Measurements from ENCODE around the gene COG4. TPM values are rescaled to one million over a fixed set of nuclear protein-coding genes. Genes with fewer than 3 reads are reported as not detected.

The COG4 gene
- total RNA-seq, 1 experiment from 2014 or later = 54.2 TPM

DNA sequence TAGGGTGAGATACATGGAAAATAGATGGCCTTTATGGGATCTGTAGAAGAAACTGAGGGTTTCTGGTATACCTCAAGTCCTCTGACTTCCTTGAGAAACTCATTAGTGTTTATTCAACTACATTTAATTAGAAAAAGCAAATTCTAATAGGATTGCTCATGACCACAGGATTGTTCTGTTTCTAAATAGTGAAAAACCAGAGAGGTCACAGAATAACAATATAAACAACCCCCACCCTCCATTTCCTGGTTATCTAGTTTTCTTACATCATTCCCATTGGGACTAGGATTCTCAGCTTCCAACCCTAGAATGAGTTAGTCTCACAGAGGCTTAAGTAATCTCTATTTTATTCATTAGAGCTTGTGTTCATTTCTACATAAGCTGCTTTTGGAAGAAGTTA, 30.3 kb upstream of the COG4 start:
- H2AFZ ChIP-seq (ENCODE audit: low read depth, low read length, poor library complexity, severe bottlenecking) = no peak overlapping the region
- TF ChIP-seq EGR1 (IDR thresholded peaks at IDR 0.05; ENCODE audit: low read depth) = no peak
- no peak for TF ChIP-seq POLR2A (IDR thresholded peaks at IDR 0.05; ENCODE audit: borderline replicate concordance, extremely low read depth, insufficient read depth, insufficient read length)
- TF ChIP-seq, protein P1, sequence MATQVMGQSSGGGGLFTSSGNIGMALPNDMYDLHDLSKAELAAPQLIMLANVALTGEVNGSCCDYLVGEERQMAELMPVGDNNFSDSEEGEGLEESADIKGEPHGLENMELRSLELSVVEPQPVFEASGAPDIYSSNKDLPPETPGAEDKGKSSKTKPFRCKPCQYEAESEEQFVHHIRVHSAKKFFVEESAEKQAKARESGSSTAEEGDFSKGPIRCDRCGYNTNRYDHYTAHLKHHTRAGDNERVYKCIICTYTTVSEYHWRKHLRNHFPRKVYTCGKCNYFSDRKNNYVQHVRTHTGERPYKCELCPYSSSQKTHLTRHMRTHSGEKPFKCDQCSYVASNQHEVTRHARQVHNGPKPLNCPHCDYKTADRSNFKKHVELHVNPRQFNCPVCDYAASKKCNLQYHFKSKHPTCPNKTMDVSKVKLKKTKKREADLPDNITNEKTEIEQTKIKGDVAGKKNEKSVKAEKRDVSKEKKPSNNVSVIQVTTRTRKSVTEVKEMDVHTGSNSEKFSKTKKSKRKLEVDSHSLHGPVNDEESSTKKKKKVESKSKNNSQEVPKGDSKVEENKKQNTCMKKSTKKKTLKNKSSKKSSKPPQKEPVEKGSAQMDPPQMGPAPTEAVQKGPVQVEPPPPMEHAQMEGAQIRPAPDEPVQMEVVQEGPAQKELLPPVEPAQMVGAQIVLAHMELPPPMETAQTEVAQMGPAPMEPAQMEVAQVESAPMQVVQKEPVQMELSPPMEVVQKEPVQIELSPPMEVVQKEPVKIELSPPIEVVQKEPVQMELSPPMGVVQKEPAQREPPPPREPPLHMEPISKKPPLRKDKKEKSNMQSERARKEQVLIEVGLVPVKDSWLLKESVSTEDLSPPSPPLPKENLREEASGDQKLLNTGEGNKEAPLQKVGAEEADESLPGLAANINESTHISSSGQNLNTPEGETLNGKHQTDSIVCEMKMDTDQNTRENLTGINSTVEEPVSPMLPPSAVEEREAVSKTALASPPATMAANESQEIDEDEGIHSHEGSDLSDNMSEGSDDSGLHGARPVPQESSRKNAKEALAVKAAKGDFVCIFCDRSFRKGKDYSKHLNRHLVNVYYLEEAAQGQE (IDR thresholded peaks at IDR 0.05; ENCODE audit: low read depth) = no peak
- TF ChIP-seq, protein P2, sequence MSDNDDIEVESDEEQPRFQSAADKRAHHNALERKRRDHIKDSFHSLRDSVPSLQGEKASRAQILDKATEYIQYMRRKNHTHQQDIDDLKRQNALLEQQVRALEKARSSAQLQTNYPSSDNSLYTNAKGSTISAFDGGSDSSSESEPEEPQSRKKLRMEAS (IDR thresholded peaks at IDR 0.05) = no peak
- TF ChIP-seq SRF (IDR thresholded peaks at IDR 0.05; ENCODE audit: low read depth) = no peak
- TF ChIP-seq ATF3 (IDR thresholded peaks at IDR 0.05) = no peak
- no peak for TF ChIP-seq EZH2 (IDR thresholded peaks at IDR 0.05)
- TF ChIP-seq SIN3A (IDR thresholded peaks at IDR 0.05; ENCODE audit: low read depth) = no peak
- no peak for TF ChIP-seq POLR2AphosphoS5 (IDR thresholded peaks at IDR 0.05; ENCODE audit: low read depth, low read length)
- TF ChIP-seq FOSL1 (IDR thresholded peaks at IDR 0.05; ENCODE audit: low read depth) = no peak
- TF ChIP-seq EZH2phosphoT487 (IDR thresholded peaks at IDR 0.05; ENCODE audit: borderline replicate concordance) = no peak
- no peak for TF ChIP-seq ZNF274 (IDR thresholded peaks at IDR 0.05; ENCODE audit: low read depth, low read length)
- TF ChIP-seq, protein P3, sequence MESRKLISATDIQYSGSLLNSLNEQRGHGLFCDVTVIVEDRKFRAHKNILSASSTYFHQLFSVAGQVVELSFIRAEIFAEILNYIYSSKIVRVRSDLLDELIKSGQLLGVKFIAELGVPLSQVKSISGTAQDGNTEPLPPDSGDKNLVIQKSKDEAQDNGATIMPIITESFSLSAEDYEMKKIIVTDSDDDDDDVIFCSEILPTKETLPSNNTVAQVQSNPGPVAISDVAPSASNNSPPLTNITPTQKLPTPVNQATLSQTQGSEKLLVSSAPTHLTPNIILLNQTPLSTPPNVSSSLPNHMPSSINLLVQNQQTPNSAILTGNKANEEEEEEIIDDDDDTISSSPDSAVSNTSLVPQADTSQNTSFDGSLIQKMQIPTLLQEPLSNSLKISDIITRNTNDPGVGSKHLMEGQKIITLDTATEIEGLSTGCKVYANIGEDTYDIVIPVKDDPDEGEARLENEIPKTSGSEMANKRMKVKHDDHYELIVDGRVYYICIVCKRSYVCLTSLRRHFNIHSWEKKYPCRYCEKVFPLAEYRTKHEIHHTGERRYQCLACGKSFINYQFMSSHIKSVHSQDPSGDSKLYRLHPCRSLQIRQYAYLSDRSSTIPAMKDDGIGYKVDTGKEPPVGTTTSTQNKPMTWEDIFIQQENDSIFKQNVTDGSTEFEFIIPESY (IDR thresholded peaks at IDR 0.05; ENCODE audit: extremely low read depth, insufficient replicate concordance, low read length) = no peak
- TF ChIP-seq CEBPB (IDR thresholded peaks at IDR 0.05; ENCODE audit: low read depth) = no peak
- H3K4me1 ChIP-seq (ENCODE audit: control insufficient read depth in 1 of 2, insufficient read depth in 2 of 2, low read length in 2 of 2) = no peaks in the 10 kb centered on the region
- H3K9me2 ChIP-seq (ENCODE audit: insufficient read depth) = no peaks in the 10 kb centered on the region
- no peaks in the 10 kb centered on the region for H3K27me3 ChIP-seq (ENCODE audit: insufficient read depth, low read length)
- H3K9me3 ChIP-seq (ENCODE audit: control insufficient read depth in 1 of 2, insufficient read depth in 1 of 2, low read depth in 1 of 2, low read length in 2 of 2) = no peaks in the 10 kb centered on the region
- intact Hi-C loops (cut with micrococcal nuclease) = no loop called here
- BruUV-seq (replicated peaks) = no TSS peak
- H3K79me2 ChIP-seq (ENCODE audit: insufficient read depth, low read length) = peaks cover 100% of the 10 kb centered on the region
- H3K9ac ChIP-seq (ENCODE audit: low read length) = no peak overlapping the region
- H3K4me3 ChIP-seq (replicated peaks in 1 of 2; ENCODE audit: low read depth in 1 of 2, low read length in 2 of 2) = no peak overlapping the region
- DNase-seq (ENCODE audit: low read depth, low spot score) (no peak), ATAC-seq (no peak)
- no peak overlapping the region for H3K27ac ChIP-seq (ENCODE audit: low read depth, low read length)
- H3K36me3 ChIP-seq (ENCODE audit: control insufficient read depth in 1 of 2, insufficient read depth in 2 of 2, low read length in 2 of 2) = peaks cover 81 to 90% of the 10 kb centered on the region in 2 experiments
- RAD21 ChIA-PET (ENCODE audit: low non-redundant PET in 1 of 2, low total read pairs in 2 of 2, uncharacterized antibody in 2 of 2, unreplicated experiment in 2 of 2) = no interaction called here
- H4K20me1 ChIP-seq (ENCODE audit: insufficient read depth) = peaks cover 23% of the 10 kb centered on the region; the same call in 1 of the 2 replicates
- POLR2A ChIA-PET = no interaction called here
- CTCF ChIA-PET = no interaction called here
- no peak overlapping the region for H3K4me2 ChIP-seq (ENCODE audit: low read length)
